DMS79 treated with DMSO at 0.1 percent for 48 hours (cell line): ENCODE measurements around the gene TTC31.

Experiments
- DNase-seq: peaks from one replicate; lab custom pipeline; 2025; lab: John Stamatoyannopoulos, UW

TTC31 gene

DNA sequence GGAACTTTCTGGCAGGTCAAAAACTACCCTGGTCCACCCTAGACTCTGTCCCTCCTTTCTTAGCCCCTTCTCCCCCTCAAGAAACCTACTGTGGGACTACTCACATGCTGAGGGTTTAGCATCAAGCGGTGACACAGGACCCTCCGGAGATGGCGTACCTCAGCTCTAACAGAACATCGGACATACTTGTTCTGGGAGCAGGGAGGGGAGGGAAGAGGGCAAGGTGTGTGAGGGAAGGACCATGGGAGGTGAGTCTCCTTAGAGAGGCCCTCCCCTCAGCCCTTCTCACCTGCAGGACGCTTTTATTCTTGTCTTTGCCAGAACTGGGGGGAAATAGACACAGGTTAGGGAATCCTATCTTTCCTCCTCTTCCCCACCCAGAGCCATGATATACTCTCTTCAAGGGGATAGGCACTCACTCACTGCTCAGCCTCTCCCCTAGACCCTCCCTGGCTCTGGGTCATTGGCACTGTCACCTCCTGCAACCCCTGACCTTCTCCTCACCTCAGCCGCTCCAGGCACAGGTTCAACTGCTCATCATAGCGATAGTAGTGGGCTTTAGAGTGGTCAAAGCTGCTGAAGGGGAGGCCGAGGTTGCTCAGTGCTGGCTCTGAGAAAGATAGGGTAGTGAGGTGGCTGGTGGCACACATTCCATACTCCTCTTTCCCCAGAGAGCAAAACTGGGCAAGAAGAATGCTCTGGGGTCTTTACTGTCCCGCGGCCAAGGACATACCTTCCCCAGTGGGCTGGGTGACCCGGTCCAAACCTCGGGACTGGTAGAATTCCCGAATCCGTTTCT lies 22.8 kb downstream of the TTC31 start:
- DNase-seq = no peak

DNA sequence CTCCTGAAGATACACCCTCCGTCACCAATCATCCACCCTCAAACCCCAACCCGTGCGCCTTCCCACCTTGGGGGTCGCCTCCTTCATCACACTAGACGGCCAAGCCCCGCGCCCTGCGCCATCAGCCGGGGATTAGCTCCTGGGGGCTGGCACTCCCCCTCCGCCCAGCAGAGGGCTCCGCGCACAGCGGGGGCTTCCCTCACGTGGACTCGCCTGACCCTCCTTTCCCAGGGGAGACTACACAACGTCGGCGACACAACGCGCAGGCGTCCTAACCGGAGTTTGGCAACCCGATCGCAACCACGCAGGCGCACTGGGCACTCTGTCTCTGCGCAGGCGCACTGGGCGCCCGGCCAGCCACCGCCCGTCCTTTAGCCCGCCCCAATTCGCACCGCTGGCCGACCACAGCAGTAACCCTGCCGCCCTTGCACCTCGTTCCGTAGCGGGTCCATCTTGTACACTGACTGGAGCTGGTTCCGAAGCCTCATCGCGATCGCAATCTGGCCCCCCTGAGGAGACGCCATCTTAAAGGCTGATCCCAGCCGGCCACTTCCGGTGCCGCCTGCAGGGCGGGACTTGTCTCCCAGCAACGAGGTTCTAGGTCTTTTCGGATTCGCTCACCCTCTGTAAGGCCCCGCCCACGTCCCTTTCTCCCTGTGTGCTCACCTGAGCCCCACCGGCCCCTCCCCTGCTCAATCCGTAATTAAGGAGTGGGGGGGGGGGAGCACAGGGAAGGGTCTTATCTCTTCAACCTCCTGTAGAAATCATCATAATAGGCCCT lies 24.5 kb downstream of the TTC31 start, which contains the start of gene PCGF1:
Gene PCGF1, minus strand, starts transcription at position 551 of the 781 bp plus-strand sequence. Its CDS starts 27 bp downstream, at position 524.
- DNase-seq = peak; percentile 97

DNA sequence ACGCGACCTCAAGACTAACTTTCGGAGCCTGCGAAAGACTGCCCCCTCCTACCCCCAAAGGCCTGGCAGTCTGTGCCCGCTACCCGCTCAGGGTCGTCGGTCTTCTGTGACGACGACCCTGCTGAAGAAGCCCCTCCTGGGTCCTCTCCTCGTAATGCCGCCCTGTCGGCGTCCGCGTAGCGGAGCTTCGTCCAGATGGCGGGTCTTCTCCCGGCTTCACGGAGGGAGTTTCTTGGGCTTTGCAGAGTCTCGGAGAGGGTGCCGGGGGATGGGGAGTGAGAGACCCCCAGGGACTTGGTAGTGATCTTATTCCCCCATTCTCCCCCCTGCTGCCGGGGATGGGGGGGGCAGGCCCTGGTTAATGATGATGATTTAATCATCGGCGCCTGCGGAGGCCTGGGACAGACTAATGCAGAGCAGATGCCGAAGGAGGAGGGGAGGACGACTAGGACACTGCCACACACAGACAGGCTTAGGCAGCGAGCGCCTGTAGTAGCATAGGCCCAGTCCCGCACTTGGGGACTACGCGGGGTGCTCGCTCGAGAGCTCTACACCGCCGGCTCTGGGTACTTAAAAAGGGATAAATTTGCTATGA lies 25.1 kb downstream of the TTC31 start:
- peak; percentile 25 for DNase-seq

DNA sequence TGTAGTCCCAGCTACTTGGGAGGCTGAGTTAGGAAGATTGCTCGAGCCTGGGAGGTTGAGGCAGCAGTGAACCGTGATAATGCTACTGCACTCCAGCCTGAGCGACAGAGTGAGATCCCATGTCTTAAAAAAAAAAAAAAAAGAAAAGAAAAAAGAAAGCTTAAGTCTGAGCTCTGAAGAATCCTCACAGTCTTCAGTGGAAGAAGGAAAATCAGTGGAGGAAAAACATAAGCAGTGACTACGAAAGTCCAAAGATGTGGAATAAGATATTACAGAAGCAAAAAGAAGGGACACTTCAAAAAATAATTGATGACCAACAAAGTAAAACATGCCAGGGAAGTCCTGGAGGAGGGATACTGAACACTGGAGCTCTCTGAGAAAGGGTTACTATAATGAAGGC lies 27.4 kb downstream of the TTC31 start:
- DNase-seq = no peak

DNA sequence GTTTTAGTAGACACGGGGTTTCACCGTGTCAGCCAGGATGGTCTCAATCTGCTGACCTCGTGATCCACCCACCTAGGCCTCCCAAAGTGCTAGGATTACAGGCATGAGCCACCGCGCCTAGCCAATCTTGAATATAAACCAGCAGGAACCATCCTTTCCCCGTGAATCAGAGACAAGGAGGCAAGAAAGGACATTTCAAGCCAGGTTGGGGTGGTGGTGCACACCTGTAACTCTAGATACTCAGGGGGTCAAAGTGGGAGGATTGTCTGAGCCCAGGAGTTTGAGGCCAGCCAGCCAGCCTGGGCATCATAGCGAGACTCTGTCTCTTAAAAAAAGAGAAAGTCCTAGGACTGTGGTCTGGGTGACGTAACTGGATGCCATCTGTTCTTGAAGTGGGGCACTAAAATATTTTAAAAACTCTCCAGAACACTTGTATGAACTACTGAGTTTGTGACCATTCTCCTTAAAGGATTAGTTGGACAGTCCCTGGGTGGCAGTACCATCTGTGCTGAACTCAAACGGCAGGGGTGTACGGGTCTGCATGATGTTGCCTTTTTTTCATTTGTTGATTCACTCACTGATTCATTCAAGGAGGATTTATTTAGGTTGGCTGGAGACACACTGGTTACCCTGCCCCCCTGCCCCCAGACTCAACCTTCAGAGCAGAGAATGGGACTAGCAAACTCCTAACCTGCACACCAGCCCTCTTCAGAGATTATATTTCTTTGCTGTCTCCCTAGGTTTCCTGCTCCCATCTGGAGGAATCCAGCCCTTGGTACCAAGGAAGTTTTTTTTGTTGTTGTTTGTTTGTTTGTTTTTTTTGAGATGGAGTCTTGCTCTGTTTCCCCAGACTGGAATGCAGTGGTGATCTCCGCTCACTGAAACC lies 28.5 kb downstream of the TTC31 start:
- no peak for DNase-seq

DNA sequence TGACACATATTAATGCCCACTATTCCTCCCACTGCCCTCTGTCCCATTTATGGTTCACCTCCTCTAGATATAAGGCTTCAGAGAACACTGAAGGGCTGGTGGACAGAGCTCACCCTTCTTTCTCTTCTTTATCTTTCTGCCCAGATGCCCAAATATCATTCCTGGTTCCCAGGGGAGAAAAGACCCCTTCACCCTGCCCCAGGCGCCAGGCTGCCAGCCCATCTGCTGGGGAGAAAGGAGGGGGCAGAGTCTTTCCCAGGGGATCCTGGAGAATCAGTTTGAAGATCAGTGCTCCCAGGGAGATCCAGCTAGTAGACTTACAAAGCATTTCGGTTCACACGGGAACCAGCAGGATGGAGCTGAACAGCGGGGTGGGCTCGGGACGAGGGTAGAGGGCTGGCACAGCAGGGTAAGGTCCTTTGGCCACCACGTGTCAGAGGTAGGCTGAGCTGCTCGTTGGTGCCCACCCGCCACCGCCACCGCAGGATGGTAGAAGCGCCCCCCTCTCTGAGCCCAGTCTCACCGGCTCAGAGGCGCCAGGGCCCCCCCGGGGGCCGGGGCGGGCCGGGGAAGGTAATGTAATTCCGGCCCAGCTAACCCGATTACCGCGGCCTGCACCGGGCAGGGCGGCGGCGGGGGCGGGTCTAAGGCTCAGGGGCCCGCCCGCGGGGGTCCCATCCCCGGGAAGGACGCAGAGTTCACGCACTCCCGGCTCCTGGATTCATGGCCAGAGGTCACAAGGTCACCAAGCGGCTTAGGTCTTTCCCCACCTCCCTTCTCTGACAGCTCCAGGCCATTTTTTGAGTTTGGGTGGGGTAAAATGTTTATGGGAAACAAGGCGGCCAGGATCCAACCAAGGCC lies 30.1 kb downstream of the TTC31 start:
- no peak for DNase-seq

DNA sequence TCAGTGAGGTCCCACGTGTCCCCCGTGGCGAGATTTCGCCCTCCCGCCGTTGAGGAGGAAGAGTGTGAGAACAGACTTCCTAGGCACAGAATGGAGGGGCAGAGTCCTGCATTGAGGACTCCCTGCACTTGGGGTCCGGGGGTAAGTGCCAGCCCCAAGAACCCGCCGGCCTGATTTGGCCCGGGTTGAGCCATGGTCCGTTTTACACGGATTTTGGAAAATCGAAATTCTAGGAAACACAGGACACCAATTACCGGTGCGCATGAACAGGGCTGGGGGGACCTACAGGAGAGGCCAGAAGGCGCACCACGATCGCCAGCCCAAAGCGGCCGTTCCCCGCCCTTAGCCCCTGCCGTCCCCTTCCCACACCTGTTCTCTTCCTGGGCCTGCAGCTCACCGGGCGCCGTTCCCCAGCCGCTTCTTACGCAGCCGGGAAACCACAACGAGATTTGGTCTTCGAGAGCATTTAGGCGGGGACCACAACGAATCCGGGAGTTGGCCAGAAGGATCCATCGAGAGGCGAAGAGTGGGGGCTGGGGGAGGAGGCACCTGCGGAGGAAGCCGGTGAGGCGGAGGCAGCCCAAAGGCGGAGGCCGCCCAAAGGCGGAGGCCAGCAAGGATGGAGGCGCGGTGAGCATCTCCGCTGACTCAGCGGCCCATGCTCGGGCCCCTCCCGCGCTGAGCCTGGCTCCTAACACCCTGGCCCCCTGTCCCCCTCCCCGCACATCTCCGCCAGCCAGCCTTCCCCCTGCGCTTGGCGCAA lies 30.9 kb downstream of the TTC31 start:
- DNase-seq = peak; percentile 32

DNA sequence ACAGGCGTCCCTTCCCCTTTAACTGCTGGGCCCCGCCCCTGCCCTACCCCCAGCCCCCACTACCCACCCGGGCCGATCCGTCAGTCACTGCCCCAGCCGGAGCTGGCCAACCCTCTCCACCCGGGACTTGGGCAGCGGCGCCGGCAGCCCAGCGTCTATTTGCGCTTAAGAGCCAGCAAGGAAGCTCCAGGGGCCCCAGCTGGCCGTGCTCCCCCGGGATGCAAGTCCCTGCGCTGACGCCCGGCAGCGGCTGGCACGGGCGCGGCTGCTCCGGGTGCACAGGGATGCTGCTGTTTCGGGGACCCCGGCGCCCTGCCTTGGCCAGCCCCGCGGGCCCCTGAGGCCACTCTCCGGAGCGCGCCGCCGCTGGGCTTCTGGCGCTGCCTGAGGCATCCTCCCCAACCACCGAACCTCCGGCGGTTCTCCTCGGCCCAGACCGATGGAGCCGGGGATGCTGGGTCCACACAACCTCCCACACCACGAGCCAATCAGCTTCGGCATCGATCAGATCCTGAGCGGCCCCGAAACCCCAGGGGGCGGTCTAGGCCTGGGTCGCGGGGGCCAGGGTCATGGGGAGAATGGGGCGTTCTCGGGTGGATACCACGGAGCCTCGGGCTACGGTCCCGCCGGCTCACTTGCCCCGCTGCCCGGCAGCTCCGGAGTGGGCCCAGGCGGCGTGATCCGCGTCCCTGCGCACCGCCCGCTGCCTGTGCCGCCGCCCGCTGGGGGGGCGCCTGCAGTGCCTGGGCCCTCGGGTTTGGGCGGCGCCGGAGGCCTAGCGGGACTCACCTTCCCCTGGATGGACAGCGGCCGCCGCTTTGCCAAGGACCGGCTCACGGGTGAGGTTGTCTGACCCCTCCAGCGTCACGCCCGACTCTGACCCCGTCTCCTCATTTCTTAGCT lies 31.7 kb downstream of the TTC31 start, which contains the start of gene TLX2:
Gene TLX2, plus strand, starts transcription at position 83 of the 903 bp plus-strand sequence. Its CDS starts 357 bp downstream, at position 440.
- DNase-seq = no peak

DNA sequence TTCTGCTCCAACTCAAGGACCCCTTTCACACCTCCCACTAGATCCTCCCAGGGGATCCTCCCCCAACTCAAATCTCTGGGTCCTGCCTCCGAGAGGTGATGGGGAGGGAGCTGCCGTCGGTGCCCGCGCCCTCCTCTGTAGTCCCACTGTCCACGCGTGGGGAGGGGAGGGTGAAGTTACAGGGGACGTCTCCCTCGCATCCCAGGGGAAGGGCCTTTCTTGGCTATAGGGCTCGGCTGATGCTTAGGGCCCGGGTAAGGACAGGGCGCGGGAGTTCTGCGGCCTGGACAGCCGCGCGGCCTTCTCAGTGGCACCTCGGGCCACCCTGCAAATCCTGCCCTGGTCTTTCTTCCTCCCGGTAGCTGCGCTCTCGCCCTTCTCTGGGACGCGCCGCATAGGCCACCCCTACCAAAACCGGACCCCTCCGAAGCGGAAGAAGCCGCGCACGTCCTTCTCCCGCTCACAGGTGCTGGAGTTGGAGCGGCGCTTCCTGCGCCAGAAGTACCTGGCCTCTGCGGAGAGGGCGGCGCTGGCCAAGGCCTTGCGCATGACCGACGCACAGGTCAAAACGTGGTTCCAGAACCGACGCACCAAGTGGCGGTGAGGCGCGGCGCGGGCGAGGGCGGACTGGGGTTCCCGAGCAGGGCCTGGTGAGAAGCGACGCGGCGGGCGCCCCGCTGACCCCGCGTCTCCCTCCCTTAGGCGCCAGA lies 32.5 kb downstream of the TTC31 start:
- DNase-seq = peak; percentile 8

DNA sequence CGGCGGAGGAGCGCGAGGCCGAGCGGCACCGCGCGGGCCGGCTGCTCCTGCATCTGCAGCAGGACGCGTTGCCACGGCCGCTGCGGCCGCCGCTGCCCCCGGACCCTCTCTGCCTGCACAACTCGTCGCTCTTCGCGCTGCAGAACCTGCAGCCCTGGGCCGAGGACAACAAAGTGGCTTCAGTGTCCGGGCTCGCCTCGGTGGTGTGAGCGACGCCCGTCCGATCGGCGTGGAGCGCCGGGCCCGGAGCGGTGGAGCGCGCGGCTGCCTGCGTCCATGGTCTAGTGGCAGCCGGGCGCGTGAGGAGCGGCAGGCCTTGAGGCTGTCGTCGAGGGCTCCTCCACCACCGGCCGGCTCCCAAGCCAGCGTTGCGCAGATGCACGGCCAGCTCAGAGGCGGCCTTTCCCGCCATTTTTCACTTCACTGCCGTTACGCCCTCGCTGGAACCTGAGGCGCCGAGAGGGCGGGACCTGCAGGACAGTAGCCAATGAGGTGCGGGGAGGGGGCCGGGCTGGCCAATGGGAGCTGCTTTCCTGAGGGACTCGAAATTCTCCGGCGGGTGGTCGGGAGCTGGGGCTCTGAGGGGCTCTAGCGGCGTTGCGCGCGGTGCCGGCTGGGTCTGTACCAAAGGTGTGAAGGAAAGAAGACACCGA lies 33.2 kb downstream of the TTC31 start:
- no peak for DNase-seq

DNA sequence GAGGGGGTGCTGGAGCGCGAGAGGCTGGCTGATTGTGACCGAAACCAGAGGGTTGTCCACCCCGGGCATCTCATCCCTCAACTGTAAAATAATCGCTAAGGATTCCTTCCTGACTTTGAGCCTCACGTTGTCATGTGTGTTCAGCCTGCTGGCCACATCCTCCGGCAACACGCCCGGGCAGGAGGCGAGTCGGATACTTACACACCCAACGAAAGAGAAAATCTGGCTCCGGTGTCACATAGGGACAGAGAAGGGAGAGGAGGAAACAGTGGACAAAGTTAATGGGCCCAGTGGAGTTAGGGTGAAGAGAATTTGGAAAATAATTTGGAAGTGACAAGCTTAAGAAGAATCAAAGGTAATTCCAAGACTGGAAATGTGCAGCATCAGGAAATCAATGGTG lies 33.8 kb downstream of the TTC31 start:
- no peak for DNase-seq

DNA sequence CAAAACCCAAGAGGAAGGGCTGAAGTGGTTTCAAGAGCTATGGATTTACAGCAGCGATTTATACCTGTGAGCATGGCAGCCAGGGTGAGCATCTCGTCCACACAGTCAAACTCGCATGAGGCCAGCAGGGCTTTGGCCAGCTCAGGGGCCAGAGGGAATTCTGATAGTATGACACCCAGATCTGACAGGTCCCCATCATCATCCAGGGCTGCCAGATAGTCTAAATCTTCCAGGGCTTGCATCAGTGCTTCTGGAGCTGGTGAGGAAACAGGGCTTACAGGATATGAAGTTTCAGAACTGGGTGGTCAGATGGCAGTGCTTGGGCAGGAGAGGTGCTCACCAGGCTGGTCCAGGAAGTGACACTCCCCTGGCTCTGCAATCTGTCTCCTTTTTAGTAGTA lies 39.6 kb downstream of the TTC31 start:
- no peak for DNase-seq

DNA sequence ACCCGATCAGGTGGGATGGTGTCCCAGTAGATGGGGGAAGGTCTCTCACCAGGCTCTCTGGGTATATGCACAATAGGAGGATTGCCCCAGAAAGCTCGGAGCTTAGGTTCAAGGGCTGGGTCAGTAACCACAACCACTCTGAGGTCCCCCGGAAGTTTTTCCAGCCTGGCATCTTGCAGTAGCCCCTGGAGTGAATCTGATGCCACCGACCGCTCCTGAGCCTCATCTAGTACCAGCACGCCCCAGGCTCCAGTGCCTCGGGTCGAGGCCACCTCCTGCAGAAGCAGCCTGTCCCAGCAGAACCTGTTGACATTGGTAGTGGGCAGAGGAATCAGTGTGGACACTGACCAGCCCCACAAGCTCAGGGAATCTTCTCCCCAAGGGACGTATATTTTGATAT lies 41.1 kb downstream of the TTC31 start:
- DNase-seq = no peak

DNA sequence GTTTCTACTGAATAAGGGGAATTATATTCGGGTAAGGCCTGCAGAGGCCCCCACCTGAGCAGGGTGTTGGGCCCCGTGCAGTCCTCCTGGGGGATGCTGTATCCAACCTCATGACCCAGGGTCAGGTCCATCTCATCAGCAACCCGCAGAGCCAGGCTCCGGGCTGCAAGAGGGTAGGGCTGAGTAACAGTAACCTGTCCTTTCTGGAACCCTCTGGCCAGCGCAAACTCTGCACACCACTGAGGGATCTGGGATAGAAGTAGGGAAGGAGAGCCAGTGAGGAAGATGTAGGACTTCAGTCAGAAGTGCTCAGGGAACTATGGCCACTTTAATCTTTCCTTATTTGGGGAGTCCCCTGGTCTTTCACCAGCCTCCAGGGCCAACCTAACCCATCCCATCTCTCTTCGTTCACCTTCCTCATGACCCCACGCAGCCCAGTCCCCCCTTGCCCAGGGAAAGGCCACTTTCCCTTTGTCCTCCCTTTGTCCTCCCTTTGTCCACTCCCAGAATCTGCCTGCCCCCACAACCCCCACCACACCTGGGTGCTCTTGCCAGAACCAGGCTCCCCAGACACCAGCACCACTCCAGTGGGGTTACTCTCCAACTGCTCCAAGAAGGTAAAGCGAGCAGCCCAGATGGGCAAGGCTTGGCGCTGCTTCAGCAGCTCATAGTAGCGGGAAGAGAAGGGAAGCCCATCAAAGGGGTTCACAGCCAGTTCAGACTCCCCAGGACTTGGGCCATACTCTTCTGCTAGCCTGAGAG lies 42.3 kb downstream of the TTC31 start:
- no peak for DNase-seq

DNA sequence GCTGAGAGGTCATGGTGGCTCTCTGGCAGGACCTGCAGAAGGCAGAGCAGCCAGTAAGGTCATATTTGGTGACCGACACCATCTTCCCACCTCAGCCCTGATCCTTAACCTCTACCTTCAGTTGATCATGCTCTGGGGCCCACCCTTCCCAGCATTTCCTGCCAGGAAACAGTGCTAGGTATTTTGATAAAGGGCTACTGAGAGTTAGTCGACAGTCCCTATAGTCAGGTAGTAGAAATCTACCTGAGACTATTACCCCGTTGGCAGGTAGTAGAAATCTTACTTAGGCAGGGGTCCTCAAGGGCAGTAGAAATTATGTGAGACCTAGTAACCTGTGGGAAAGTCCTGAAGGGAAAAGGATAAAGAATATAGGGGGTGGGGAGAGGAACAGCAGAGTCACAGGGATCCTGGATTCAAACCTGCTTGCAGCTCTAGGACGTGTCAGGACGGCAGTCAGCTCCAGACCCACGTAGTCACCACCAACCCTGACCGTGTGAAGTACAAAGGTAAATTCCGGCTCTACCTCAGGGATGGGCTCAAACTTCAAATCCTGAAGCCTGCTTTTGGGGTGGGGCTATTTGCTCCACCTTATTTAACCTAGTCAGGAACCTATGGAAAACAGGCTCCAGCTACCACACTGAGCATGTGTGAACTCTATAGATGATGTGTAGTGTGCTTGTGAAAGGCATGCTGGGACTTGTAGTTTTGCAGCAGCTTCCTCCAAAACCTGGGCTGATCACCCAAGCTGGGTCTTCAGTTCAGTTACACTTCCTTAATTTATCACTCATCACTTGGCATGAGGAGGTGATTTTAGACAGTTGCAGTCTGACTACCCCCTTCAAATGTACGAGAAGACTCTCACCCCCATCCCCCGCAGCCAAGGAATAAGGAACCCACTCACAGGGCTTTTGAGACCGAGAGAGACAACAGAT lies 43.1 kb downstream of the TTC31 start, which contains the start of gene DQX1:
Gene DQX1, minus strand, starts transcription at position 515 of the 932 bp plus-strand sequence. Its CDS starts 502 bp downstream, at position 13.
- DNase-seq = no peak
